Measurements from ENCODE around the gene DDHD1.
A peak's percentile ranks its signal among the peaks of the same experiment; 100 is the strongest.

DDHD1 gene

GRCh38 chr14:53047307-53048069, 105.6 kb downstream of the DDHD1 start:
- in situ Hi-C loops (cut with HindIII; ENCODE audit: low sequenced_read_pairs): no loop called here
- DNase-seq (ENCODE audit: low read depth): no peak
- no peak for TF ChIP-seq CTCF (IDR thresholded peaks at IDR 0.05; ENCODE audit: low read depth, low read length, missing control alignments)
- no peak overlapping the region for H3K4me3 ChIP-seq (ENCODE audit: low read depth, low read length)

GRCh38 chr14:53044486-53044885, 108.6 kb downstream of the DDHD1 start:
- TF ChIP-seq CTCF (IDR thresholded peaks at IDR 0.05; ENCODE audit: low read depth, low read length, missing control alignments): no peak
- in situ Hi-C loops (cut with HindIII; ENCODE audit: low sequenced_read_pairs): no loop called here
- no peak overlapping the region for H3K4me3 ChIP-seq (ENCODE audit: low read depth, low read length)
- peak; percentile 6 for DNase-seq (ENCODE audit: low read depth)

GRCh38 chr14:53043027-53043581, 110.0 kb downstream of the DDHD1 start:
- in situ Hi-C loops (cut with HindIII; ENCODE audit: low sequenced_read_pairs): no loop called here
- H3K4me3 ChIP-seq (ENCODE audit: low read depth, low read length): no peak overlapping the region
- no peak for DNase-seq (ENCODE audit: low read depth)
- no peak for TF ChIP-seq CTCF (IDR thresholded peaks at IDR 0.05; ENCODE audit: low read depth, low read length, missing control alignments)

GRCh38 chr14:53042480-53042879, 110.6 kb downstream of the DDHD1 start:
- in situ Hi-C loops (cut with HindIII; ENCODE audit: low sequenced_read_pairs): no loop called here
- H3K4me3 ChIP-seq (ENCODE audit: low read depth, low read length): no peak overlapping the region
- DNase-seq (ENCODE audit: low read depth): no peak
- no peak for TF ChIP-seq CTCF (IDR thresholded peaks at IDR 0.05; ENCODE audit: low read depth, low read length, missing control alignments)

GRCh38 chr14:53041067-53041466, 112.1 kb downstream of the DDHD1 start:
- no peak for DNase-seq (ENCODE audit: low read depth)
- no peak overlapping the region for H3K4me3 ChIP-seq (ENCODE audit: low read depth, low read length)
- in situ Hi-C loops (cut with HindIII; ENCODE audit: low sequenced_read_pairs): no loop called here
- no peak for TF ChIP-seq CTCF (IDR thresholded peaks at IDR 0.05; ENCODE audit: low read depth, low read length, missing control alignments)

- in situ Hi-C loops (cut with HindIII; ENCODE audit: low sequenced_read_pairs): no loop called here
- DNase-seq (ENCODE audit: low read depth): no peak
- TF ChIP-seq CTCF (IDR thresholded peaks at IDR 0.05; ENCODE audit: low read depth, low read length, missing control alignments): no peak
- H3K4me3 ChIP-seq (ENCODE audit: low read depth, low read length): no peak overlapping the region
These were observed 114.5 kb downstream of the DDHD1 start for GRCh38 chr14:53038629-53039028.
